ENCODE measurements around the gene G3BP1. TPM values are rescaled to one million over a fixed set of nuclear protein-coding genes. Genes with fewer than 3 reads are reported as not detected.

Gene G3BP1
- total RNA-seq, 1 experiment from 2014 or later, result 329 TPM

GRCh38 chr5:151846765-151847164 is 75.0 kb downstream of the G3BP1 start:
- H3K36me3 ChIP-seq (ENCODE audit: control insufficient read depth, insufficient read depth, low read length), result no peaks in the 10 kb centered on the region

GRCh38 chr5:151847871-151848270 is 76.1 kb downstream of the G3BP1 start:
- H3K4me3 Mint-ChIP-seq (ENCODE audit: unreplicated experiment), result no peak overlapping the region
- Histone ChIP-seq H3K27me3 (replicated peaks; ENCODE audit: control insufficient read depth, insufficient read depth, low read length) (no peaks in the 10 kb centered on the region), H3K36me3 (ENCODE audit: control insufficient read depth, insufficient read depth, low read length) (no peaks in the 10 kb centered on the region), H3K9me3 (no peaks in the 10 kb centered on the region), H3K4me3 (ENCODE audit: low read depth, low read length) (no peak overlapping the region), H3K4me1 (no peaks in the 10 kb centered on the region)
- no peaks in the 10 kb centered on the region for H3K4me1 Mint-ChIP-seq (ENCODE audit: low read depth, unreplicated experiment)
- ChIA-PET CTCF (no interaction called here), POLR2A (no interaction called here)
- no peak overlapping the region for H3K27ac Mint-ChIP-seq (ENCODE audit: unreplicated experiment)
- DNase-seq, result no peak
- intact Hi-C loops (cut with micrococcal nuclease; ENCODE audit: unreplicated experiment), result no loop called here
- H3K27me3 Mint-ChIP-seq (ENCODE audit: insufficient read depth, unreplicated experiment), result no peaks in the 10 kb centered on the region
- no peaks in the 10 kb centered on the region for H3K9me3 Mint-ChIP-seq (ENCODE audit: unreplicated experiment)
- TF ChIP-seq CTCF (IDR thresholded peaks at IDR 0.05; ENCODE audit: insufficient read depth in 1 of 2, low read depth in 1 of 2, low read length in 1 of 2, severe bottlenecking in 1 of 2, unreplicated experiment in 1 of 2), result no peak
- no TSS peak for BruUV-seq (replicated peaks)
- H3K36me3 Mint-ChIP-seq (ENCODE audit: insufficient read depth, unreplicated experiment), result no peaks in the 10 kb centered on the region

More at GRCh38 chr5:151846765-151847164, 75.0 kb downstream of the G3BP1 start:
- H3K36me3 Mint-ChIP-seq (ENCODE audit: insufficient read depth, unreplicated experiment), result no peaks in the 10 kb centered on the region
- TF ChIP-seq CTCF (IDR thresholded peaks at IDR 0.05; ENCODE audit: insufficient read depth in 1 of 2, low read depth in 1 of 2, low read length in 1 of 2, severe bottlenecking in 1 of 2, unreplicated experiment in 1 of 2), result no peak
- H3K9me3 ChIP-seq, result no peaks in the 10 kb centered on the region
- no peaks in the 10 kb centered on the region for H3K4me1 Mint-ChIP-seq (ENCODE audit: low read depth, unreplicated experiment)
- H3K4me1 ChIP-seq, result no peaks in the 10 kb centered on the region
- no peak overlapping the region for H3K4me3 ChIP-seq (ENCODE audit: low read depth, low read length)
- intact Hi-C loops (cut with micrococcal nuclease; ENCODE audit: unreplicated experiment), result no loop called here
- no peak overlapping the region for H3K4me3 Mint-ChIP-seq (ENCODE audit: unreplicated experiment)
- no peak overlapping the region for H3K27ac Mint-ChIP-seq (ENCODE audit: unreplicated experiment)
- no peaks in the 10 kb centered on the region for H3K27me3 Mint-ChIP-seq (ENCODE audit: insufficient read depth, unreplicated experiment)
- no peak for DNase-seq
- no peaks in the 10 kb centered on the region for H3K9me3 Mint-ChIP-seq (ENCODE audit: unreplicated experiment)
- POLR2A ChIA-PET, result no interaction called here
- H3K27me3 ChIP-seq (replicated peaks; ENCODE audit: control insufficient read depth, insufficient read depth, low read length), result no peaks in the 10 kb centered on the region
- CTCF ChIA-PET, result no interaction called here
- no TSS peak for BruUV-seq (replicated peaks)

- BruUV-seq (replicated peaks), result no TSS peak
Measured at GRCh38 chr5:151855701-151856100, 83.9 kb downstream of the G3BP1 start.

More at GRCh38 chr5:151855701-151856100, 83.9 kb downstream of the G3BP1 start:
- Mint-ChIP-seq H3K27ac (ENCODE audit: unreplicated experiment) (no peak overlapping the region), H3K4me3 (ENCODE audit: unreplicated experiment) (no peak overlapping the region), H3K36me3 (ENCODE audit: insufficient read depth, unreplicated experiment) (no peaks in the 10 kb centered on the region), H3K27me3 (ENCODE audit: insufficient read depth, unreplicated experiment) (no peaks in the 10 kb centered on the region), H3K9me3 (ENCODE audit: unreplicated experiment) (no peaks in the 10 kb centered on the region), H3K4me1 (ENCODE audit: low read depth, unreplicated experiment) (no peaks in the 10 kb centered on the region)
- TF ChIP-seq CTCF (IDR thresholded peaks at IDR 0.05; ENCODE audit: insufficient read depth in 1 of 2, low read depth in 1 of 2, low read length in 1 of 2, severe bottlenecking in 1 of 2, unreplicated experiment in 1 of 2), result no peak
- intact Hi-C loops (cut with micrococcal nuclease; ENCODE audit: unreplicated experiment), result no loop called here
- Histone ChIP-seq H3K4me1 (no peaks in the 10 kb centered on the region), H3K36me3 (ENCODE audit: control insufficient read depth, insufficient read depth, low read length) (no peaks in the 10 kb centered on the region), H3K9me3 (no peaks in the 10 kb centered on the region), H3K27me3 (replicated peaks; ENCODE audit: control insufficient read depth, insufficient read depth, low read length) (no peaks in the 10 kb centered on the region), H3K4me3 (ENCODE audit: low read depth, low read length) (no peak overlapping the region)
- ChIA-PET CTCF (no interaction called here), POLR2A (no interaction called here)
- DNase-seq, result no peak
